ENCODE data around the gene ZNF462.
"Not testable (repeated sequence)": the region's sequence is repeated elsewhere in the genome, so short reads cannot be mapped to it uniquely, and the experiment has no call there.

Gene ZNF462

DNA sequence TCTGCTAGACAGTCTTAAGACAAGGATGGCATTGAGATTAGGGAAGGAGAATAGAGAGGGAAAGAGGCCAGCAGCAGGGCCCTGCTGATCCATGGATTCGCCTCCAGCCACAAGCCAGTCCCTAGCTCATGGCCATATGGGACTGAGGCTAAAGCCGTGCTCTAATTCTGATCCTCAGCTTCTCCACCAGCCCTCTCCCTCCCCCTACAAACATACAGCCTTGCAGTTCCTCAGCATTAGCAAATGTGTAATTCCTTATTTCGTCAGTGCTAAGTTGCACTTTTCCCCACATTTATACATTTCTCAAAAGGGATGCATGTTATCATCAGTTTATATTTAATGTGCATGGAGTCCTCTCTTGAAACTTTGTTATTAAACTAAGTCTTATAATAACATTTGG is 34.8 kb downstream of the ZNF462 start:
- Histone ChIP-seq H3K36me3 (ENCODE audit: control insufficient read depth in 2 of 2, insufficient read depth in 2 of 2, low read length in 2 of 2) (no peaks in the 10 kb centered on the region), H3K9me3 (ENCODE audit: control insufficient read depth in 2 of 2, low read length in 2 of 2) (no peaks in the 10 kb centered on the region), H3K4me3 (ENCODE audit: low read length in 2 of 2) (no peak overlapping the region), H3K4me1 (ENCODE audit: control insufficient read depth in 2 of 2, insufficient read depth in 2 of 2, low read length in 2 of 2) (no peaks in the 10 kb centered on the region), H3K27me3 (ENCODE audit: control insufficient read depth in 2 of 2, insufficient read depth in 2 of 2, low read length in 2 of 2) (no peaks in the 10 kb centered on the region), H3K27ac (ENCODE audit: low read depth in 2 of 2, low read length in 2 of 2) (no peak overlapping the region), H3K9ac (ENCODE audit: low read depth in 1 of 2, low read length in 2 of 2) (no peak overlapping the region)

DNA sequence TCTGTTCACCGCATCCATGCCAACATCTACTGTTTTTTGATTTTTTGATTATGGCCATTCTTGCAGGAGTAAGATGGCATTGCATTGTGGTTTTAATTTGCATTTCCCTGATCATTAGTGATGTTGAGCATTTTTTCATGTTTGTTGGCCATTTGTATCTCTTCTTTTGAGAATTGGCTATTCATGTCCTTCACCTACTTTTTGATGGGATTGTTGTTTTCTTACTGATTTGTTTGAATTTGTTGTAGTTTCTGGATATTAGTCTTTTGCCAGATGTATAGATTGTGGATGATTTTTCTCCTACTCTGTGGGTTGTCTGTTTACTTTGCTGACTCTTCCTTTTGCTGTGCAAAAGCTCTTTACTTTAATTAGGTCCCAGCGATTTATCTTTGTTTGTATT is 37.6 kb downstream of the ZNF462 start:
- H3K27ac ChIP-seq (ENCODE audit: low read depth in 2 of 2, low read length in 2 of 2); H3K9ac ChIP-seq (ENCODE audit: low read depth in 1 of 2, low read length in 2 of 2); H3K4me3 ChIP-seq (ENCODE audit: low read length in 2 of 2); H3K36me3 ChIP-seq (ENCODE audit: control insufficient read depth in 2 of 2, insufficient read depth in 2 of 2, low read length in 2 of 2); H3K4me1 ChIP-seq (ENCODE audit: control insufficient read depth in 2 of 2, insufficient read depth in 2 of 2, low read length in 2 of 2); H3K9me3 ChIP-seq (ENCODE audit: control insufficient read depth in 2 of 2, low read length in 2 of 2); H3K27me3 ChIP-seq (ENCODE audit: control insufficient read depth in 2 of 2, insufficient read depth in 2 of 2, low read length in 2 of 2): not testable (repeated sequence)

DNA sequence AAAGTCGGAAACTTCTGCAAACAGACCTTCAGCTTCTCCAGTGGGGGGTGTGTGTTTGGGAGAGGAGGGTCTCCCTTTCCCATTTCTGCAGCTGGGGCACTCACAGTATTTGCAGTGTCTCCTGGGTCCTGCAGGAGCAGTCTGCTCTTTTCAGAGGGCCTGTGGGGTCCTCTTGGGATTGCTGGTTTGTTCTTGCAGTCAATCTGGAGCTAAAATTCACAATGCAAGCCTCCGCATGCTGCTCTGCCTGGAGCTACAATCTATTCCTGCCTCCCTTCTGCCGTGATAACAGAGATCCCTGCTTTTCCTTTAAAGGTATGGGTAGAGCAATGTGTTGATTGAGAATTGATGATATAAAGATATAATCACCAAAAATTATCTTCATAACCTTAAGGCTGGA is 43.2 kb downstream of the ZNF462 start:
- Histone ChIP-seq H3K4me3 (ENCODE audit: low read length in 2 of 2) (no peak overlapping the region), H3K9me3 (ENCODE audit: control insufficient read depth in 2 of 2, low read length in 2 of 2) (no peaks in the 10 kb centered on the region), H3K36me3 (ENCODE audit: control insufficient read depth in 2 of 2, insufficient read depth in 2 of 2, low read length in 2 of 2) (no peaks in the 10 kb centered on the region), H3K27ac (ENCODE audit: low read depth in 2 of 2, low read length in 2 of 2) (no peak overlapping the region), H3K27me3 (ENCODE audit: control insufficient read depth in 2 of 2, insufficient read depth in 2 of 2, low read length in 2 of 2) (no peaks in the 10 kb centered on the region), H3K4me1 (ENCODE audit: control insufficient read depth in 2 of 2, insufficient read depth in 2 of 2, low read length in 2 of 2) (no peaks in the 10 kb centered on the region), H3K9ac (ENCODE audit: low read depth in 1 of 2, low read length in 2 of 2) (no peak overlapping the region)

GRCh38 chr9:106911951-106912350 is 49.0 kb downstream of the ZNF462 start:
- H3K27me3 ChIP-seq (ENCODE audit: control insufficient read depth in 2 of 2, insufficient read depth in 2 of 2, low read length in 2 of 2), result no peaks in the 10 kb centered on the region
- H3K4me1 ChIP-seq (ENCODE audit: control insufficient read depth in 2 of 2, insufficient read depth in 2 of 2, low read length in 2 of 2), result peaks cover 0 to 8% of the 10 kb centered on the region in 2 donors
- H3K9ac ChIP-seq (ENCODE audit: low read depth in 1 of 2, low read length in 2 of 2), result no peak overlapping the region
- H3K36me3 ChIP-seq (ENCODE audit: control insufficient read depth in 2 of 2, insufficient read depth in 2 of 2, low read length in 2 of 2), result no peaks in the 10 kb centered on the region
- H3K27ac ChIP-seq (ENCODE audit: low read depth in 2 of 2, low read length in 2 of 2), result no peak overlapping the region
- H3K9me3 ChIP-seq (ENCODE audit: control insufficient read depth in 2 of 2, low read length in 2 of 2), result no peaks in the 10 kb centered on the region
- H3K4me3 ChIP-seq (ENCODE audit: low read length in 2 of 2), result no peak overlapping the region

- no peaks in the 10 kb centered on the region for H3K36me3 ChIP-seq (ENCODE audit: control insufficient read depth in 2 of 2, insufficient read depth in 2 of 2, low read length in 2 of 2)
- no peak overlapping the region for H3K27ac ChIP-seq (ENCODE audit: low read depth in 2 of 2, low read length in 2 of 2)
- no peak overlapping the region for H3K9ac ChIP-seq (ENCODE audit: low read depth in 1 of 2, low read length in 2 of 2)
- H3K27me3 ChIP-seq (ENCODE audit: control insufficient read depth in 2 of 2, insufficient read depth in 2 of 2, low read length in 2 of 2), result no peaks in the 10 kb centered on the region
- no peaks in the 10 kb centered on the region for H3K9me3 ChIP-seq (ENCODE audit: control insufficient read depth in 2 of 2, low read length in 2 of 2)
- no peak overlapping the region for H3K4me3 ChIP-seq (ENCODE audit: low read length in 2 of 2)
- H3K4me1 ChIP-seq (ENCODE audit: control insufficient read depth in 2 of 2, insufficient read depth in 2 of 2, low read length in 2 of 2), result peaks cover 0 to 12% of the 10 kb centered on the region in 2 donors
These were observed 50.3 kb downstream of the ZNF462 start for GRCh38 chr9:106913276-106913675.

GRCh38 chr9:106915851-106916250 is 52.9 kb downstream of the ZNF462 start:
- no peaks in the 10 kb centered on the region for H3K27me3 ChIP-seq (ENCODE audit: control insufficient read depth in 2 of 2, insufficient read depth in 2 of 2, low read length in 2 of 2)
- no peaks in the 10 kb centered on the region for H3K9me3 ChIP-seq (ENCODE audit: control insufficient read depth in 2 of 2, low read length in 2 of 2)
- H3K4me1 ChIP-seq (ENCODE audit: control insufficient read depth in 2 of 2, insufficient read depth in 2 of 2, low read length in 2 of 2), result peaks cover 4 to 20% of the 10 kb centered on the region in 2 donors
- no peak overlapping the region for H3K27ac ChIP-seq (ENCODE audit: low read depth in 2 of 2, low read length in 2 of 2)
- no peak overlapping the region for H3K4me3 ChIP-seq (ENCODE audit: low read length in 2 of 2)
- no peak overlapping the region for H3K9ac ChIP-seq (ENCODE audit: low read depth in 1 of 2, low read length in 2 of 2)
- H3K36me3 ChIP-seq (ENCODE audit: control insufficient read depth in 2 of 2, insufficient read depth in 2 of 2, low read length in 2 of 2), result no peaks in the 10 kb centered on the region

DNA sequence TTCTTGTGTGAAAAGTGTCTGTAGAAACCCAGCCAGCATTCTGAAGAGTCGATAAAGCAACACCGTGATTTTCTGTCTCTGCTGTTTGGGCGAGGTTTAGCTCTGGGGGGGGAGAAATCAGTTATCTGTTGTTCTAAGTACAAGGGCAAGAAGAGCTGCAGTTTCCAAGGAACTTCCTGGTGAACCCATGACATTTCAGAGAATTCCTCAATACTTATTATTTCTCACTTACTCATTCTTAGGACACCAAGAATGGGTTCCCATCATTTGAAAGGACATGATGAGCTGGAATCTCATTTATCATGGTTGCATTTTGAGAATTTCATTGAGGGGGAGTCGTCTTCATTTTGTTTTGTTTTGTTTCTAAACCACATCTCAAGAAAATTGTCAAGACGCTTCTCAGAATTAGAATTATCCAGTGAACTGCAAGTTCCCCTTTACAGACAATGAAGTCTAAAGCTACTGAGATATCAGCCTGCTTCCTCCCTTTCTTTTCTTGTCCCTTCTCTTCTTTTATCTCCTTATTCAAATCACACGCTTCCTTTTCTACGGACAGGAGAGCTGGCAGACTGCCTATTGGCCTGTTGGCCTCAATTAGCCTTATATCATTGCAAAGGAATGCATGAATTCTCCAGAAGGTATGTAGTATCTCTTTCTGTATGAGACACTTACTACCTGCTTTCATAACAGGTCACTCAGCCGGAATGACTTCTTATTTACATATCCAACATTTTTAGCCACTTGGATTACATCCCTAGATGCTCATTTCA is 53.7 kb downstream of the ZNF462 start:
- no peaks in the 10 kb centered on the region for H3K27me3 ChIP-seq (ENCODE audit: control insufficient read depth in 2 of 2, insufficient read depth in 2 of 2, low read length in 2 of 2)
- H3K36me3 ChIP-seq (ENCODE audit: control insufficient read depth in 2 of 2, insufficient read depth in 2 of 2, low read length in 2 of 2), result no peaks in the 10 kb centered on the region
- H3K27ac ChIP-seq (ENCODE audit: low read depth in 2 of 2, low read length in 2 of 2), result peak overlapping the region; percentile 38 to 41
- peaks cover 10 to 27% of the 10 kb centered on the region in 2 donors for H3K4me1 ChIP-seq (ENCODE audit: control insufficient read depth in 2 of 2, insufficient read depth in 2 of 2, low read length in 2 of 2)
- no peak overlapping the region for H3K4me3 ChIP-seq (ENCODE audit: low read length in 2 of 2)
- no peaks in the 10 kb centered on the region for H3K9me3 ChIP-seq (ENCODE audit: control insufficient read depth in 2 of 2, low read length in 2 of 2)
- H3K9ac ChIP-seq (ENCODE audit: low read depth in 1 of 2, low read length in 2 of 2), result no peak overlapping the region

DNA sequence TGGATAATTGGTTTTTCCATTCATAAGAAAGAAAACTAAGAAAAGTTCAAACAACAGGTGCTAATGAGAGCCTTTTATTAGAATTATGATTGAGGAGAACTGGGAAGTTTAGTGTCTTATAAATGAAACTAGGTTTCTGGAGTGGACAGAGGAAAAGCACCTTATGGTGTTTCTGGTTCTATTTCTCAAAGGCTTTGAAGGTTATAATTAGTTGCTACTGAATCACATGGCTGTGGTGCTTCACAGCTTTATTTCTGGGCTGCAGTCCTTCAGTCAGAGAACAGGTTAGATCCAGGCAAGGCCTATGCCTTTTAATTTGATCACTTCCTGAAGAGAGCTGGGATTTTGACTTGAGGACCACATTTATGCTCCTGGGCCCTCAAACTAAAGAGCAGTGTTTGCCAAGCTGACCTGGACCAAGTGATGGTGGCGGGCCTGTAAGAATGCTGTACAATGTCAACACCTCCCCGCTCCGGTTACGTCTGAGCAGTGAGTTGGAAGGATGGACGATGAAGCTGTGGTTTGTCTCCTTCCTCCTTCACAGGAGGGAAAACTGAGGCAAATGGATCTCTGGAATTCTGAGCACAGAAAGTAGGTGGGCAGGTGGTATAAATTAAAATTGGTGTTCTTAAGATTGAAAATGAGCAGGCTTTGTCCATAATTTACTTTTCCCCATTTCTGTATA is 56.0 kb downstream of the ZNF462 start:
- Histone ChIP-seq H3K36me3 (ENCODE audit: control insufficient read depth in 2 of 2, insufficient read depth in 2 of 2, low read length in 2 of 2) (peaks cover 0 to 2% of the 10 kb centered on the region in 2 donors), H3K4me1 (ENCODE audit: control insufficient read depth in 2 of 2, insufficient read depth in 2 of 2, low read length in 2 of 2) (peaks cover 10 to 38% of the 10 kb centered on the region in 2 donors), H3K9ac (ENCODE audit: low read depth in 1 of 2, low read length in 2 of 2) (no peak overlapping the region), H3K27me3 (ENCODE audit: control insufficient read depth in 2 of 2, insufficient read depth in 2 of 2, low read length in 2 of 2) (no peaks in the 10 kb centered on the region), H3K27ac (ENCODE audit: low read depth in 2 of 2, low read length in 2 of 2) (no peak overlapping the region), H3K9me3 (ENCODE audit: control insufficient read depth in 2 of 2, low read length in 2 of 2) (no peaks in the 10 kb centered on the region), H3K4me3 (ENCODE audit: low read length in 2 of 2) (no peak overlapping the region)

- Histone ChIP-seq H3K36me3 (ENCODE audit: control insufficient read depth in 2 of 2, insufficient read depth in 2 of 2, low read length in 2 of 2) (peaks cover 11 to 14% of the 10 kb centered on the region in 2 donors), H3K9me3 (ENCODE audit: control insufficient read depth in 2 of 2, low read length in 2 of 2) (no peaks in the 10 kb centered on the region), H3K27me3 (ENCODE audit: control insufficient read depth in 2 of 2, insufficient read depth in 2 of 2, low read length in 2 of 2) (no peaks in the 10 kb centered on the region), H3K9ac (ENCODE audit: low read depth in 1 of 2, low read length in 2 of 2) (no peak overlapping the region), H3K27ac (ENCODE audit: low read depth in 2 of 2, low read length in 2 of 2) (peak overlapping the region; percentile 89 to 90), H3K4me1 (ENCODE audit: control insufficient read depth in 2 of 2, insufficient read depth in 2 of 2, low read length in 2 of 2) (peaks cover 10 to 38% of the 10 kb centered on the region in 2 donors), H3K4me3 (ENCODE audit: low read length in 2 of 2) (peak overlapping the region in 1 of 2 donors; percentile 6)
These were observed 57.1 kb downstream of the ZNF462 start for GRCh38 chr9:106920091-106920490.

- H3K4me1 ChIP-seq (ENCODE audit: control insufficient read depth in 2 of 2, insufficient read depth in 2 of 2, low read length in 2 of 2), result peaks cover 10 to 38% of the 10 kb centered on the region in 2 donors
- H3K4me3 ChIP-seq (ENCODE audit: low read length in 2 of 2), result peak overlapping the region; percentile 38 to 65
- peak overlapping the region in 1 of 2 donors; percentile 55 for H3K9ac ChIP-seq (ENCODE audit: low read depth in 1 of 2, low read length in 2 of 2)
These were observed 57.8 kb downstream of the ZNF462 start for GRCh38 chr9:106920701-106921283.

More at GRCh38 chr9:106920701-106921283, 57.8 kb downstream of the ZNF462 start:
- peaks cover 17 to 21% of the 10 kb centered on the region in 2 donors for H3K36me3 ChIP-seq (ENCODE audit: control insufficient read depth in 2 of 2, insufficient read depth in 2 of 2, low read length in 2 of 2)
- no peaks in the 10 kb centered on the region for H3K27me3 ChIP-seq (ENCODE audit: control insufficient read depth in 2 of 2, insufficient read depth in 2 of 2, low read length in 2 of 2)
- H3K9me3 ChIP-seq (ENCODE audit: control insufficient read depth in 2 of 2, low read length in 2 of 2), result no peaks in the 10 kb centered on the region
- peak overlapping the region; percentile 89 to 90 for H3K27ac ChIP-seq (ENCODE audit: low read depth in 2 of 2, low read length in 2 of 2)

All from mucosa of rectum (tissue), 2 donors.